Parietal lobe (tissue), 1 donor: ENCODE measurements around the gene SALL4. TPM values are rescaled to one million over a fixed set of nuclear protein-coding genes. Genes with fewer than 3 reads are reported as not detected.

Experiments
- total RNA-seq: library from RNA; depleted of rRNA; stranded (reverse); fragments of >200 nt; gene quantifications from one replicate; pipeline ENCODE4 v1.2.3, GENCODE V29; 2014

The SALL4 gene
- total RNA-seq = 0.31 TPM

GRCh38 chr20:51802170-51802751 is at the start of gene SALL4:
TSS of gene SALL4 (minus strand) at chr20:51802521. CDS start at chr20:51802408, 113 bp downstream.

DNA sequence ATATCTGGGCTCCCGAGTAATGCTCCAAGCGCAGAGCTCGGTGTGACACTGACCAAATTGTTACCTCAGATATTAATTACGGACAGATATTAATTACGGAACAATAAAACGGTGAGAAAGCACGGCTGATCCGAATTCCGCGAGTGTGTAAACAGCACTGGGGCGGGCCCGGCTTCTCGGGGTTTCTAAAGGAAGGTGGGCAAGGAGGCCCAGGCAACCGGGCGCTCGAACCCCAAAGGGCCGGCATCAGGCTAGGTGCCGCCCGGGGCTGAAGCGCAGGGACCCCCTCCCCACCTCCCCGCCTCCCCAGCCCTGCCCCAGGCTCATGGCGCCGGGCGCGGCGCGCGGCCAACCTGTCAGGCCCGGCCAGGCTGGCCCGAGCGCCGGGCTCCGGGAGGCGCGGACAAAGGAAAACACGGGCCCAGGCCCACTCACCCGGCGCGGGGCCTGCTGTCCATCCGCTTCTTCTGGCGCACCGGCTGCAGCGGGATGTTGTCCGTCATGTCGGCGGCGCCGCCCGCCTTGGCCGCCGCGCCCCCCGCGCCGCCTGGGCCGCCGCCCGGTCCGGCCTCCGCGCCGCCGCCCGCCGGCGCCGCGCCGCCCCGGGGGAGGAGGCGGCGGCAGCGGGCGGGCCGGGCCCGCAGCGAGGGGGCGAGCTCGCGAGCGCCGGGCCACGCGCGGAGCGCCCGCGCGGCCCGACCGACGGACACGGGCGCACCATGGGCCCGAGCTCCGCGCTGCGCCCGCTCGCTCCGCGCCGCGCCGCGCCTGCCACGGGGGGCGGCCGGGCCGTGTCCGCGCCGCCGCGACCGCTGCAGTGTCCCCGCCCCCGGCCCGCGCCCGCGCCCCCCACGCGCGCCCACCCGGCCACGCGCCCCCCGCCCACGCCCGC is 34.2 kb downstream of the SALL4 start, which contains the start of gene ATP9A:
Gene ATP9A, minus strand, starts transcription at position 524 of the 892 bp plus-strand sequence. Its CDS starts 21 bp downstream, at position 503.

Other genes with a start within 250 kb of the SALL4 start
- 271 TPM for gene ATP9A, start 34.1 kb downstream of the SALL4 start, total RNA-seq